ENCODE measurements around the gene ZNF304. TPM values are rescaled to one million over a fixed set of nuclear protein-coding genes. Genes with fewer than 3 reads are reported as not detected.

The ZNF304 gene
- total RNA-seq, 4 donors from 2014 or later = 0.40 to 4.2 (median 3.5) TPM

- intact Hi-C loops (cut with DNase I; ENCODE audit: low total_unique reads) (loop anchor here (10.0 kb wide), 1 partner anchor 247 kb away; the partner anchor contains the start of gene ZNF530), in situ Hi-C loops (cut with MboI; ENCODE audit: low pct_ligation_motif_present in 1 of 4, low pct_unique_long_range_greater_than_20kb in 1 of 4, low sequenced_read_pairs in 3 of 4) (no loop called here)
- 59 to 100% methylated on average over 2 to 3 of the region's 3 CpGs for WGBS, 2 donors (ENCODE audit: low coverage in 1 of 2)
These were observed 2.9 kb upstream of the ZNF304 start for GRCh38 chr19:57348136-57348535.

GRCh38 chr19:57351867-57352266, 796 bp downstream of the ZNF304 start:
- intact Hi-C loops (cut with DNase I; ENCODE audit: low total_unique reads) (no loop called here), in situ Hi-C loops (cut with MboI; ENCODE audit: low pct_ligation_motif_present in 1 of 4, low pct_unique_long_range_greater_than_20kb in 1 of 4, low sequenced_read_pairs in 3 of 4) (no loop called here)
- H3K36me3 ChIP-seq = peaks cover 2 to 30% (median 20%) of the 10 kb centered on the region in 4 donors
- H3K4me3 ChIP-seq = peak overlapping the region; percentile 71 to 84 (median 80)
- H3K27me3 ChIP-seq = no peaks in the 10 kb centered on the region
- peaks cover 8 to 19% (median 12%) of the 10 kb centered on the region in 4 donors for H3K4me1 ChIP-seq
- H3K27ac ChIP-seq = peak overlapping the region in 2 of 4 donors; percentile 75 to 90
- no peak for DNase-seq
- peaks cover 11 to 26% of the 10 kb centered on the region in 2 donors for H3K9me3 ChIP-seq
- TF ChIP-seq CTCF (IDR thresholded peaks at IDR 0.05) = no peak
- no peak for TF ChIP-seq POLR2A (IDR thresholded peaks at IDR 0.05)
- no peak for TF ChIP-seq POLR2AphosphoS5 (IDR thresholded peaks at IDR 0.05)
- no peak for TF ChIP-seq EP300 (IDR thresholded peaks at IDR 0.05; ENCODE audit: low read depth)
- WGBS, 2 donors (ENCODE audit: low coverage in 1 of 2) = 30 to 43% methylated on average over 2 to 7 of the region's 7 CpGs

More at GRCh38 chr19:57348136-57348535, 2.9 kb upstream of the ZNF304 start:
- H3K36me3 ChIP-seq = no peaks in the 10 kb centered on the region
- H3K27me3 ChIP-seq = no peaks in the 10 kb centered on the region
- DNase-seq = no peak
- no peak overlapping the region for H3K4me3 ChIP-seq
- H3K9me3 ChIP-seq = no peaks in the 10 kb centered on the region
- TF ChIP-seq POLR2A (IDR thresholded peaks at IDR 0.05) (no peak), POLR2AphosphoS5 (IDR thresholded peaks at IDR 0.05) (no peak), CTCF (IDR thresholded peaks at IDR 0.05) (no peak), EP300 (IDR thresholded peaks at IDR 0.05; ENCODE audit: low read depth) (no peak)
- peaks cover 8 to 19% (median 12%) of the 10 kb centered on the region in 4 donors for H3K4me1 ChIP-seq
- no peak overlapping the region for H3K27ac ChIP-seq

GRCh38 chr19:57355916-57356315, 4.8 kb downstream of the ZNF304 start:
- TF ChIP-seq POLR2AphosphoS5 (IDR thresholded peaks at IDR 0.05) (no peak), POLR2A (IDR thresholded peaks at IDR 0.05) (no peak), CTCF (IDR thresholded peaks at IDR 0.05) (no peak), EP300 (IDR thresholded peaks at IDR 0.05; ENCODE audit: low read depth) (no peak)
- no peak overlapping the region for H3K4me3 ChIP-seq
- intact Hi-C loops (cut with DNase I; ENCODE audit: low total_unique reads) (no loop called here), in situ Hi-C loops (cut with MboI; ENCODE audit: low pct_ligation_motif_present in 1 of 4, low pct_unique_long_range_greater_than_20kb in 1 of 4, low sequenced_read_pairs in 3 of 4) (no loop called here)
- peaks cover 2 to 53% (median 23%) of the 10 kb centered on the region in 4 donors for H3K36me3 ChIP-seq
- no peaks in the 10 kb centered on the region for H3K27me3 ChIP-seq
- no peak for DNase-seq
- H3K4me1 ChIP-seq = peaks cover 8 to 15% (median 11%) of the 10 kb centered on the region in 4 donors
- peaks cover 18 to 52% of the 10 kb centered on the region in 2 donors for H3K9me3 ChIP-seq
- WGBS, 2 donors (ENCODE audit: low coverage in 1 of 2) = 95% methylated on average over 4 of the region's 4 CpGs; no CpG with 5 or more reads in 1 of the 2 donors
- no peak overlapping the region for H3K27ac ChIP-seq

- peaks cover 18 to 63% of the 10 kb centered on the region in 2 donors for H3K9me3 ChIP-seq
- WGBS, 2 donors (ENCODE audit: low coverage in 1 of 2) = 92 to 96% methylated on average over 5 of the region's 5 CpGs
- H3K4me3 ChIP-seq = no peak overlapping the region
- TF ChIP-seq EP300 (IDR thresholded peaks at IDR 0.05; ENCODE audit: low read depth) (no peak), POLR2A (IDR thresholded peaks at IDR 0.05) (no peak), POLR2AphosphoS5 (IDR thresholded peaks at IDR 0.05) (no peak), CTCF (IDR thresholded peaks at IDR 0.05) (no peak)
- no peak overlapping the region for H3K27ac ChIP-seq
- intact Hi-C loops (cut with DNase I; ENCODE audit: low total_unique reads) (no loop called here), in situ Hi-C loops (cut with MboI; ENCODE audit: low pct_ligation_motif_present in 1 of 4, low pct_unique_long_range_greater_than_20kb in 1 of 4, low sequenced_read_pairs in 3 of 4) (no loop called here)
- H3K27me3 ChIP-seq = no peaks in the 10 kb centered on the region
- peaks cover under 1 to 8% (median 5%) of the 10 kb centered on the region in 4 donors for H3K4me1 ChIP-seq
- peaks cover 2 to 53% (median 23%) of the 10 kb centered on the region in 4 donors for H3K36me3 ChIP-seq
- DNase-seq = no peak
These were observed 6.3 kb downstream of the ZNF304 start for GRCh38 chr19:57357406-57357805.

Data from transverse colon (tissue), 4 donors.